ENCODE data around the gene INPP5A.
"Not testable (repeated sequence)": the region's sequence is repeated elsewhere in the genome, so short reads cannot be mapped to it uniquely, and the experiment has no call there.

Gene INPP5A

DNA sequence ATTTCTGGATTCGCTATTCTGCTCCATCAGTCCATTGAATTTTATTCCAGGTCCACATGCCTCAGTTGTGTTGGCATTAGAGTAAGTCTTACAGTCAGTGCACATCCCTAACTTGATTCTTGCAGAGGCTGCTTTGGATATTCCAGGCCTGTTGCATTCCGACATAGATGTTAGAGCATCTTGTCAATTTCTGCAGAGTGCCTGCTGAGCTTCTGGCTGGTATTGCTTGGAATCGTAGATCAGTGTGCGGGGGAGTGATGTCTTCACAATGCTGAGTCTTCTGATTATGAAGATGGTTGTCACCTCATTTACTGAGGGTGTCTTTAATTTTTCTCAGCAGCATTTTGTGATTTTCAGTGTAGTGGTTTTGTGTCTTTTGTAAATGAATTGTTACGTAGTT lies 45.2 kb downstream of the INPP5A start:
- no peak for DNase-seq (ENCODE audit: low read depth)

- no peak for DNase-seq (ENCODE audit: low read depth)
These were observed 45.9 kb downstream of the INPP5A start for GRCh38 chr10:132583456-132583855.

- no peak for DNase-seq (ENCODE audit: low read depth)
These were observed 46.5 kb downstream of the INPP5A start for GRCh38 chr10:132584081-132584480.

DNA sequence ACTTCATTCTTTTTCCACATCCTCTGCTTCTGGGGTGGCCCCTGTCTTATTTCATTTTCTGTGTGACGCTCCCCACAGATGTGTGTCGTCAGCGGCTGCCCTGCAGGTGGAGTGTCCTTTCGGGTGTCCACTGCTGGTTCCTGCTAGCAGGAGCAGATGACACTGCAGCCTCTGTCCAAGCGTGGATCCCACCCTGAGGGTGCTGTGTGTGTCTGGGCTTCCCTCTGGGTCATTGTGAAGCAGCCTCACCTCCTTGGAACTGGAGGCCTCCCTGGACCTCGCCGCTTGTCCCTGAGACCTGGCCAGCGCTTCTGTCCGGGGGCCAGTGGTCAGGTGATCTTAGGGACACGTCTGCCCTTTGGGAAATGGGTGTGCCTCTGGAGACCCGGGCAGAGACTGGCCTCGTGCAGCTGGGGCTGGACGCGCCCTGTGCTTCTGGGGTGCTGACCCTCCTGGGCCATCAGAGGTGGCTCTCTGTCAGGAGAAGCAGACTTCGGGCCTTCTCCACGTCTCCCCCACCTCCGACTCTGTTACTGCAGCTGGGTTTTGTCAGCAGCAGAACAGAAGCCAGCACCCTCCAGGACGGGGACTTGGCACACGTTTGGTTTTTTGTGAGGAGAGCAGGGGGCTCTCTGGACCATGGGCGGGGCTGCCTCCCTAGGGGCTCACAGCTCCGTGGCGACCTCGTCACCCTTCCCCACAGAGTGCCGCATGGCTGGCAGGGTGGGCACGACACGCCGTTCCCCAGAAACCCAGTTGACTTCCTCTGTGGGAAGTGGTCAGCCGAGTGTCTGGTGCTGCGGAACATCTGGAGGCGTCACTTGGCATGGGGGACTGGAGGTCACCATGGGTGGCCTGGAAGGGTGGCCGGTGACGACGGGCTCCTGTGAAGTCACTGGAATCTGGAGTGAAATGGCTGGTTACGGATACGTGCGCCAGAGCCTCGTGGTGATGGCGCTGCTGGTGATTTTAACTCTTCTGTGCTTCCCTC lies 48.4 kb downstream of the INPP5A start:
- no peak for DNase-seq (ENCODE audit: low read depth)

DNA sequence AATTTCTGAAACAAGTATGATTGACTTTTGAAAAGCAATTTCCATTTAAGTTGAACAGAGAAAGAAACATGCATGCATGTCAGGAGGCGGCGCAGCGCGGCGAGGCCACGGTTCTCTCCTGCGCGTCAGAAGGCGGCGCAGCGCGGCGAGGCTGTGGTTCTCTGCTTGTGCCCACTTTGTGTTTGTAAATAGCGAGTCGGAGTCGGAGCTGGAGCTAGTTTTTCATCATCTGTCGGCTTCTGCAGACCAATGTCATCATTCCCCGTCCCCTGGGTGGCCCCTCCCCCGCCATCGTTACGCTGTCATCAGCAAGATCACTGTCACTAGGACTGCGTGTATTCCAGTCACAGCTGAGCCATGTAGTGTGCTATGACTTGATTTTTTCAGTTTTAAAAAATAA lies 49.2 kb downstream of the INPP5A start:
- DNase-seq (ENCODE audit: low read depth), result no peak

DNA sequence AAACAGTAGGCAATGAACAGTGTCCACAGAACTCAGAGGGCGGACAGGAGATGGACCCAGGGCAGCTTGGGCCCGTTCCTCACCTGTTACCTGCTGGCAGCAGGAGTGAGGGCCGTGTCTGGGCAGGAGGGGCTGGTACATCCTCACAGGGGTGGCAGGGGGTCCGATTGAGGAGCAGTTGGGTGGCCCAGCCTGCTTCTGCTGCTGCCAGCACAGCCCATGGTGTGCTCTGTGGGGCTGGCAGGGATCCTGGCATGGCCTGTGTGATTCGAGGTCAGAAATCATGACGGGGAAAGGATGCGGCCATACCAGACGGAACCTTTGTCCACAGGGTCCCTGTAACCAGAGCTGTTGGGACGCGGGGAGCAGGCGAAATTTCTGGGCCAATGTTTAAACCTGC lies 49.6 kb downstream of the INPP5A start:
- DNase-seq (ENCODE audit: low read depth), result no peak

DNA sequence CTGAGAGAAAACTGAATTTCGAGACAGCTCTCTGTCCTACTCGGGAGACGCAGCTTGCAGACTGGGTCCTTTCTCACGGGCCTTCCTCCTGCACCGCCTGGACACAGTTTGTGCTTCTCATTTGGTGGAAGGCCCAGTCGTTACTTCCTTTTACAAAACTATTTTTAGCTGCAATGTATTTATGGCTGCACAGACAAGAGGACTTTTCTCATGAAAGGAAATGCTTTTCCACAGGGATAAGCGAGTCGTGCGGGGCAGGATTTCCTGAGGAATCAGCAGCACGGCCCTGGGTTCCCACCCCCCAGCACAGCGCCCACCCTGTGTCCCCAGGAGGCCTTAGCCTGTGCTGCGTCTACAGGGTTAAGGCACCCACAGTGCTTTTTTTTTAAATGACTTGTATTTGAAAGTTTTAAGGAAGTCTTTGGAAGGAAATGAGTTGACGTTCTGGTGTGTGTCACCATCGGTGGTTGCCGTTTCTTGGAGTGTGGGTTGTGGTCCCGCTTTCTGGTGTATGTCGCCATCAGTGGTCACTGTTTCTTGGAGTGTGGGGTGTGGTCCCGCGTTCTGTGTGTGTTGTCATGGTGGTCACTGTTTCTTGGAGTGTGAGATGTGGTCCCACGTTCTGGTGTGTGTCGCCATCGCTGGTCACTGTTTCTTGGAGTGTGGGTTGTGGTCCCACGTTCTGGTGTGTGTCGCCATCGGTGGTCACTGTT lies 50.9 kb downstream of the INPP5A start:
- no peak for DNase-seq (ENCODE audit: low read depth)

DNA sequence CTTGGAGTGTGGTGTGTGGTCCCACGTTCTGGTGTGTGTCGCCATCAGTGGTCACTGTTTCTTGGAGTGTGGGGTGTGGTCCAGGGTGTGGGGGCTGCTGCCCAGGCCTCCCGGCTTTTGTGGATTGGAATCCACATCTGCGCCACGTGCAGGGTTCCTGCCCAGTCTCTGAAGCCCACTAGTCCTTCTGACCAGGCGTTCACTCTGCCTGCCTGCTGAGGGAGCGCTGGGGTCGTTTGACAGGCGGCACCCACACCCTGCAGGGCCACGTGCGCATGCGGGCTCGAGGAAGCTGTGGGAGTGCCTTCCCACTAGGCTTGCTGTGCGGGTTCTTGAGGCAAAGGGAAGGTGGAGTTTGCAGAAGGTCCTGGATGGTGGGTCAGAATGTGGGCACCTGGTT lies 51.4 kb downstream of the INPP5A start:
- DNase-seq (ENCODE audit: low read depth), result no peak

GRCh38 chr10:132589681-132590080 lies 52.1 kb downstream of the INPP5A start:
- DNase-seq (ENCODE audit: low read depth), result no peak

GRCh38 chr10:132590094-132590751 lies 52.6 kb downstream of the INPP5A start:
- DNase-seq (ENCODE audit: low read depth), result no peak

- no peak for DNase-seq (ENCODE audit: low read depth)
These were observed 53.1 kb downstream of the INPP5A start for GRCh38 chr10:132590752-132591121.

GRCh38 chr10:132591166-132591971 lies 53.8 kb downstream of the INPP5A start:
- no peak for DNase-seq (ENCODE audit: low read depth)

DNA sequence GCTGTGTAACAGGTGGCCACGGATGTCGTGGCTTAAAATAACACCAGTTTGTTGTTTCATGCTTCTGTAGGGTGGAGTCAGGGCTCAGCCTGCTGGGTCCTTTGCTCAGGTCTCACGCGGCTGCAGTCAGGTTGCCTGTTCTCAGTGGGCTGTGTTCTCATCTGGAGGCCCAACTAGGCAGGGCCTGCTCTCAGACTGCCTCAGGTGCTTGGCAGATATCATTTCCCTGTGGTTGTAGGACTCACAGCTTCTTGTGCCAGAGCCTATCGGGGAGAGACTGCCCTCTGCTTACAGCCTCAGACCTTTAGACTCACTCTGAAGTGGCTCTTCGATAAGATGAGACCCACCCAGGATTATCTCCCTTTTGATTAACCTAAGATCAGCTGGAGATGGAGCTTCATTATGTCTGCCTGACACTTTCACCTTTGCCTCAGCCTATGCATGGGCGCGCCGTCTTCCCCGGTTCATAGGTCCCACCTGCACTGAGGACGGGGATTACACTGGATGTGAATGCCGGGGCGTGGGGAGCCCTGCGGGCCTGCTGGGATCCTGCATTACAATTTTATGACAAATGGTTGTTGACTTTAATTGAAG lies 55.3 kb downstream of the INPP5A start:
- DNase-seq (ENCODE audit: low read depth), result no peak

DNA sequence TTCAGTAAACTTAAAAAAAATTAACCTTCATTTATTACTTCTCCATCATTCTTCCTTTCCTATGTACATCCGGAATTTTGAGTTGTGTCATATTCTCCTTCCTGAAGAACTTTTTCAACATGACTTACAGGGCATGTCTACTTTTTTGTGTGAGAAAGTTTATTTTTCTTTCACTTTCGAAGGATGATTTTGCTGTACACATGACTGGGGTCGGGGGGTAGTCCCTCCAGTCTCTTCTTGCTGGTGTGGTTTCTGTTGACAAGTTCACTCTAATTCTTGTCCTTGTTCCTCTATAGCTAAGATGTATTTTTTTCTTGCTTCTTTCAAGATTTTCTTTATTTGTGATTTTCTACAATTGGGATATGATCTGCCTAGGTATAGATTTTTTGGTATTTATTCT lies 55.8 kb downstream of the INPP5A start:
- DNase-seq (ENCODE audit: low read depth), result no peak

- DNase-seq (ENCODE audit: low read depth), result no peak
These were observed 56.6 kb downstream of the INPP5A start for GRCh38 chr10:132593900-132594876.

DNA sequence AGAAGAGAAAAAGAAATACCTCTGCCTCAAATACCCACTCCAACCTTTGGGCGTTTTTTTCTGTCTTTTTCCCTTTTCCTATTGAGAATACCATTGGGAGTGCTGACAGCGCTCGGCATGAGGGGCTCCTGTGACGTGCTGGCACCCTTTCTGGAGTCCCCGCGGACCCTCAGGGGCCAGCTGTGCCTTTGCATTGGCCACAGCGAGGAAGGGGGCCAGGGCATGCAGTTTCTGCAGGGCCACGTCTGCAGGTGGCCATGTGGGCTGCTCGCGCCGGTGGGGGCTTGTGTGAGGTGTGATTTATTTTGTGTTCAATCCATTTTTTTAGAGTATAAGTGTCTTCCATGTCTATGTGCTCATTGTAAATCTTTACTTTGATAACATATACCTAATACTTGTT lies 57.4 kb downstream of the INPP5A start:
- no peak for DNase-seq (ENCODE audit: low read depth)

- no peak for DNase-seq (ENCODE audit: low read depth)
These were observed 58.3 kb downstream of the INPP5A start for GRCh38 chr10:132595854-132596253.

- no peak for DNase-seq (ENCODE audit: low read depth)
These were observed 59.2 kb downstream of the INPP5A start for GRCh38 chr10:132596742-132597279.

- DNase-seq (ENCODE audit: low read depth), result no peak
These were observed 60.1 kb downstream of the INPP5A start for GRCh38 chr10:132597654-132598053.

- not testable (repeated sequence) for DNase-seq (ENCODE audit: low read depth)
These were observed 61.5 kb downstream of the INPP5A start for GRCh38 chr10:132599023-132599618.
